Fibroblast of skin of right biceps (primary cell): ENCODE results near the gene PLXDC2.
"Not testable (repeated sequence)": the region's sequence is repeated elsewhere in the genome, so short reads cannot be mapped to it uniquely, and the experiment has no call there.

ENCODE experiments used
- DNase-seq: peaks from one replicate; pipeline ENCODE4 v3.0.0-alpha.2; 2013

The PLXDC2 gene

GRCh38 chr10:20142311-20142710 is 326.1 kb downstream of the PLXDC2 start:
- DNase-seq = no peak

- DNase-seq = no peak
These were observed 328.0 kb downstream of the PLXDC2 start for GRCh38 chr10:20144268-20144667.

- no peak for DNase-seq
These were observed 329.8 kb downstream of the PLXDC2 start for GRCh38 chr10:20146004-20146403.

GRCh38 chr10:20147684-20148083 is 331.5 kb downstream of the PLXDC2 start:
- peak; percentile 19 for DNase-seq

- no peak for DNase-seq
These were observed 340.3 kb downstream of the PLXDC2 start for GRCh38 chr10:20156511-20156910.

GRCh38 chr10:20157314-20157713 is 341.1 kb downstream of the PLXDC2 start:
- no peak for DNase-seq

- no peak for DNase-seq
These were observed 341.9 kb downstream of the PLXDC2 start for GRCh38 chr10:20158086-20158485.

- DNase-seq = no peak
These were observed 345.9 kb downstream of the PLXDC2 start for GRCh38 chr10:20162123-20162522.

GRCh38 chr10:20166096-20166675 is 350.0 kb downstream of the PLXDC2 start:
- DNase-seq = no peak

- DNase-seq = no peak
These were observed 354.4 kb downstream of the PLXDC2 start for GRCh38 chr10:20170661-20171060.

- DNase-seq = peak; percentile 0
These were observed 356.8 kb downstream of the PLXDC2 start for GRCh38 chr10:20173046-20173445.

- DNase-seq = no peak
These were observed 359.5 kb downstream of the PLXDC2 start for GRCh38 chr10:20175719-20176118.

GRCh38 chr10:20180766-20181165 is 364.5 kb downstream of the PLXDC2 start:
- DNase-seq = no peak

- DNase-seq = no peak
These were observed 365.2 kb downstream of the PLXDC2 start for GRCh38 chr10:20181434-20181833.

- peak; percentile 32 for DNase-seq
These were observed 368.9 kb downstream of the PLXDC2 start for GRCh38 chr10:20185116-20185515.

- DNase-seq = not testable (repeated sequence)
These were observed 375.2 kb downstream of the PLXDC2 start for GRCh38 chr10:20191392-20191791.

GRCh38 chr10:20195076-20195475 is 378.8 kb downstream of the PLXDC2 start:
- DNase-seq = no peak

- no peak for DNase-seq
These were observed 384.5 kb downstream of the PLXDC2 start for GRCh38 chr10:20200758-20201157.

GRCh38 chr10:20202337-20202736 is 386.1 kb downstream of the PLXDC2 start:
- DNase-seq = no peak

- no peak for DNase-seq
These were observed 391.4 kb downstream of the PLXDC2 start for GRCh38 chr10:20207653-20208052.

- DNase-seq = not testable (repeated sequence)
These were observed 392.9 kb downstream of the PLXDC2 start for GRCh38 chr10:20209098-20209497.

GRCh38 chr10:20215547-20216152 is 399.4 kb downstream of the PLXDC2 start:
- DNase-seq = no peak

- DNase-seq = no peak
These were observed 405.1 kb downstream of the PLXDC2 start for GRCh38 chr10:20221356-20221755.

GRCh38 chr10:20228729-20229128 is 412.5 kb downstream of the PLXDC2 start:
- DNase-seq = no peak

- DNase-seq = no peak
These were observed 416.0 kb downstream of the PLXDC2 start for GRCh38 chr10:20232079-20232705.
